Panc1 (cell line): Measurements from ENCODE around the gene RPS6KB2. TPM values are rescaled to one million over a fixed set of nuclear protein-coding genes. Genes with fewer than 3 reads are reported as not detected.

Source experiments
- ATAC-seq: fragments of 200-7000 bp; cut with Tn5 transposase; 2 replicates; pipeline ENCODE4 v1.9.1; 2020; ENCODE audit warnings: mild to moderate bottlenecking, moderate library complexity
- BruUV-seq: library from RNA; stranded (reverse); fragments of 400-500 nt; replicated peaks from 2 replicates; lab custom pipeline; 2021; lab: Mats Ljungman, UMichigan
- CTCF ChIA-PET: fragments of 300-600 bp; sonication (Branson Sonifier 250); formaldehyde crosslinking; loops from one replicate; lab custom pipeline; 2022; ENCODE audit warnings: antibody characterized with exemption; lab: Charles Lee
- POLR2A ChIA-PET: fragments of 300-600 bp; sonication (Branson Sonifier 250); formaldehyde crosslinking; loops from one replicate; lab custom pipeline; 2022; ENCODE audit warnings: antibody characterized with exemption; lab: Charles Lee
- DNase-seq: peaks from one replicate; pipeline ENCODE4 v3.0.0-alpha.2; 2010; ENCODE audit warnings: low read depth, low spot score
- H3K27ac ChIP-seq: 2 replicates; pipeline ENCODE4 v1.5.1; 2011; ENCODE audit warnings: mild to moderate bottlenecking, low read length, inconsistent platforms
- H3K27me3 ChIP-seq: fragments of 200-500 bp; sonication (Bioruptor generic); 2 replicates; pipeline ENCODE4 v1.6.0; 2014; ENCODE audit warnings: low read length, inconsistent platforms; ENCODE audit not compliant: control insufficient read depth, insufficient read depth
- H3K36me3 ChIP-seq: fragments of 200-500 bp; sonication (Bioruptor generic); 2 replicates; pipeline ENCODE4 v1.5.1; 2014; ENCODE audit warnings: inconsistent platforms, mild to moderate bottlenecking, low read length, moderate library complexity; ENCODE audit not compliant: control insufficient read depth, insufficient read depth
- H3K4me1 ChIP-seq: 2 replicates; pipeline ENCODE4 v1.5.1; 2011; ENCODE audit warnings: inconsistent platforms, mild to moderate bottlenecking, low read length, moderate library complexity; ENCODE audit not compliant: control insufficient read depth, insufficient read depth
- H3K4me3 ChIP-seq, 2 experiments: 2 replicates each; pipeline ENCODE4 v1.5.1; 2011 to 2012; ENCODE audit warnings: low read depth in 2 of 2, low read length in 2 of 2, mild to moderate bottlenecking in 2 of 2, inconsistent platforms in 1 of 2, moderate library complexity in 1 of 2
- H3K9me3 ChIP-seq: fragments of 200-500 bp; sonication (Bioruptor generic); 2 replicates; pipeline ENCODE4 v1.5.1; 2014; ENCODE audit warnings: low read depth, mild to moderate bottlenecking, inconsistent platforms, low read length, moderate library complexity; ENCODE audit not compliant: control insufficient read depth, insufficient read depth
- CTCF ChIP-seq: fragments of 450-650 bp; IDR thresholded peaks from 2 replicates; pipeline ENCODE4 v1.5.1; 2017; ENCODE audit warnings: mild to moderate bottlenecking
- POLR2AphosphoS5 ChIP-seq: IDR thresholded peaks from 2 replicates; pipeline ENCODE4 v1.6.1; 2012; ENCODE audit warnings: mild to moderate bottlenecking, low read depth, low read length, moderate library complexity
- REST ChIP-seq, 2 experiments: IDR thresholded peaks; 2 replicates each; pipeline ENCODE4 v1.6.1; 2011 to 2012; ENCODE audit warnings: low read depth in 2 of 2, control low read depth in 1 of 2, low read length in 1 of 2, mild to moderate bottlenecking in 1 of 2, moderate library complexity in 1 of 2; ENCODE audit not compliant: insufficient read depth in 1 of 2
- SIN3A ChIP-seq: IDR thresholded peaks from 2 replicates; pipeline ENCODE4 v1.6.1; 2012; ENCODE audit warnings: low read depth, mild to moderate bottlenecking, low read length, moderate library complexity, borderline replicate concordance; ENCODE audit not compliant: insufficient read depth
- TCF7L2 ChIP-seq: IDR thresholded peaks from 2 replicates; pipeline ENCODE4 v1.6.1; 2011; ENCODE audit warnings: mild to moderate bottlenecking, low read depth, low read length, inconsistent platforms
- in situ Hi-C: cut with HindIII; loops from 2 replicates; pipeline ENCODE4 v1.10.0; 2016; ENCODE audit warnings: low sequenced_read_pairs, low pct_unique_long_range_greater_than_20kb
- intact Hi-C: fragments of 100-400 bp; cut with micrococcal nuclease; formaldehyde crosslinking; loops from one replicate; pipeline ENCODE4 v1.10.0; 2022; ENCODE audit not compliant: unreplicated experiment
- total RNA-seq: library from RNA; stranded (reverse); gene quantifications from one replicate; pipeline ENCODE4 v1.2.1, GENCODE V29; 2021; ENCODE audit not compliant: unreplicated experiment

RPS6KB2 gene
- total RNA-seq, 1 experiment from 2014 or later: 68.5 TPM

GRCh38 chr11:67389477-67389876 is 38.8 kb upstream of the RPS6KB2 start:
- POLR2A ChIA-PET: no interaction called here
- intact Hi-C loops: loop anchor here (10.0 kb wide), 1 partner anchor 125 kb away; the partner anchor contains the start of gene GRK2

GRCh38 chr11:67390947-67391303 is 37.4 kb upstream of the RPS6KB2 start:
- no TSS peak for BruUV-seq
- intact Hi-C loops (no loop called here), in situ Hi-C loops (no loop called here)
- ATAC-seq (no peak), DNase-seq (no peak)
- H3K9me3 ChIP-seq: no peaks in the 10 kb centered on the region
- TF ChIP-seq CTCF (no peak), SIN3A (no peak), TCF7L2 (no peak), POLR2AphosphoS5 (no peak), REST (IDR thresholded peaks at IDR 0.05; ENCODE audit: insufficient read depth in 1 of 2, low read depth in 2 of 2, low read length in 1 of 2) (no peak)
- POLR2A ChIA-PET: no interaction called here
- no peaks in the 10 kb centered on the region for H3K36me3 ChIP-seq
- peak overlapping the region; percentile 88 for H3K27ac ChIP-seq
- H3K4me3 ChIP-seq: peak overlapping the region; percentile 87 to 100
- H3K4me1 ChIP-seq: peaks cover 10% of the 10 kb centered on the region
- no peaks in the 10 kb centered on the region for H3K27me3 ChIP-seq
- CTCF ChIA-PET: no interaction called here

More at GRCh38 chr11:67389477-67389876, 38.8 kb upstream of the RPS6KB2 start:
- Histone ChIP-seq H3K4me1 (peaks cover 14% of the 10 kb centered on the region), H3K9me3 (no peaks in the 10 kb centered on the region), H3K27ac (no peak overlapping the region), H3K4me3 (no peak overlapping the region), H3K27me3 (no peaks in the 10 kb centered on the region), H3K36me3 (no peaks in the 10 kb centered on the region)
- DNase-seq (peak; percentile 38), ATAC-seq (peak; percentile 51)
- no TSS peak for BruUV-seq
- TF ChIP-seq REST (IDR thresholded peaks at IDR 0.05; ENCODE audit: insufficient read depth in 1 of 2, low read depth in 2 of 2, low read length in 1 of 2) (no peak), POLR2AphosphoS5 (peak; percentile 42; the same call in 1 of the 2 replicates)
- CTCF ChIA-PET: interaction anchor here (1.2 to 1.3 kb wide), 2 partner anchors 9 to 43 kb away, joined by 3 to 5 read pairs; no protein-coding TSS in a partner anchor
- in situ Hi-C loops: no loop called here
